GM18861 (cell line): Measurements from ENCODE around the gene HSP90AB1.
"Not testable (repeated sequence)": the region's sequence is repeated elsewhere in the genome, so short reads cannot be mapped to it uniquely, and the experiment has no call there.

Experiments used
- ATAC-seq: cut with Tn5 transposase; IDR thresholded peaks from one replicate; pipeline ENCODE4 v1.9.1; 2021; ENCODE audit not compliant: unreplicated experiment

HSP90AB1 gene

DNA sequence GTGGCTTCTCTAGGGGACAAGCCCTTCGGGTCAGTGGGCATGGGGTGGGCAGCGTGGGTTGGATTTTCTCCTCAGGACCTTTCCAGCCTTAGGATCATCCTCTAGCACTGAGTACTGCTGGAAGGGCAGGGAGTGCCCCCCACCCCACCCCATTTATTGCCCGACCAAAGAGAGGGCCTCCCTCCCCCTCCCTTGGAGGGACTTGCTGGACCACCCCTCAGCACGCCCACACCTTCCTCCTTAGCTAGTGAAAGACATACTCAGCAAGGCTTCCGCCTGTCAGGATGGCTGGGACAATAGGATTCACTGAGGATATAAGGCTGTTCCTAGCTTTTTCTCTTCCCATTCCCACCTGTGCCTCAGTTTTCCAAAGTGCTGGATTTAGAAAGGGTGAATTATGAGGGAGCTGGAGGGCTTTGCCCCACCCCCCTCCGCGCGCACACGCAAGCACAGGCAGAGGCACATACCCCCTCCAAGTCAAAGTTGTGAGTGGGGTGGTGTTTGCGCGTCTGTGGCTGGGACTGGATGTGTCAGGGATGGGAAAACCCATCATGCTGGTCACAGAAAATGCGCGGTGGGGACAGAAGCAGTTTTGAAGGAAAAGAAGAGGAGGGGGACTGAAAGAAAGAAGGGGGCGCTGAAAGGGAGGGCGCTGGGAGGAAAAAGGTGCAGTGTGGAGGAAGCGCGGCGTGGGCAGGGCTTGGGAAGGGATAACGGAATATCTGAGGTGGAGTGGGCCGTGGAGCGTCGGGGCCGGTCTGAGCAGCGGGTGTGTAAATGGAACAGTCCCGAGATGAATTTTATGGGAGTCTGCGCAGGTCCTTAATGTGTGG is 24.2 kb upstream of the HSP90AB1 start:
- ATAC-seq = no peak

DNA sequence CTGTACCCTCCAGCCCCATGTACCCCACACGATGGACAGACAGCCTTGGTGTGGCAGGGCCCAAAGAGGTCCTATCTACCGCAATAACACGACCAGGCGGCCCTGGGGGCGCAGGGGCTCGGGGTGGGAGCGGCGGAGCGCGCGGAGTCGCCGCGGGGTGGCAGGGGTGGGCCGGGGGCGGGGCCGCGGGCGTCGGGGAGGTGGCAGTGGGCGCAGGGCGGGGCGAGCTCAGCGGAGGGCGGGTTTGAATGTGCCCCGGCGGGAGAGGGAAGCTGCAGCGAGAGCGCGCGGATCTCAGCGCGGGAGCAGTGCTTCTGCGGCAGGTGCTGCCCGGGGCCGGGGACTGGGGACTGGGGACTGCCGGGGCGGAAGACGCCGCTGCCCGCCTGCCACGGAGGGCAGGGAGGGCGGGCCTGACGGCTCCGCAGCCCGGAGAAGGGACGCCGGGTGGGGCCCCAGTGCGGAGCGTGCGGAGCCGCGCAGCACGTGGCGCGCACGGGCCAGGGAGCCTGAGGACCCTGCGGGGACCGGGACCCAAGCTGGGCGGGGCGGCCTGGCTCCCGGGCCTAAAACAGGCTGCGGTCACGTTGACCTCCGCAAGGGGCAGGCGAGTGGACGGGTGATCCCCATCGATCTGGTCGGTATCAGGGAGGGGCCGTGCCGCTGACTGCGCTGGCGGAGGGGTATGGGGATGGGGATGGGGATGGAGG is 23.4 kb upstream of the HSP90AB1 start, which contains the start of gene SLC29A1:
Gene SLC29A1 (plus strand): TSS at position 277 of the 710 bp plus-strand sequence. CDS start 3,719 bp downstream, outside the sequence.
- no peak for ATAC-seq

DNA sequence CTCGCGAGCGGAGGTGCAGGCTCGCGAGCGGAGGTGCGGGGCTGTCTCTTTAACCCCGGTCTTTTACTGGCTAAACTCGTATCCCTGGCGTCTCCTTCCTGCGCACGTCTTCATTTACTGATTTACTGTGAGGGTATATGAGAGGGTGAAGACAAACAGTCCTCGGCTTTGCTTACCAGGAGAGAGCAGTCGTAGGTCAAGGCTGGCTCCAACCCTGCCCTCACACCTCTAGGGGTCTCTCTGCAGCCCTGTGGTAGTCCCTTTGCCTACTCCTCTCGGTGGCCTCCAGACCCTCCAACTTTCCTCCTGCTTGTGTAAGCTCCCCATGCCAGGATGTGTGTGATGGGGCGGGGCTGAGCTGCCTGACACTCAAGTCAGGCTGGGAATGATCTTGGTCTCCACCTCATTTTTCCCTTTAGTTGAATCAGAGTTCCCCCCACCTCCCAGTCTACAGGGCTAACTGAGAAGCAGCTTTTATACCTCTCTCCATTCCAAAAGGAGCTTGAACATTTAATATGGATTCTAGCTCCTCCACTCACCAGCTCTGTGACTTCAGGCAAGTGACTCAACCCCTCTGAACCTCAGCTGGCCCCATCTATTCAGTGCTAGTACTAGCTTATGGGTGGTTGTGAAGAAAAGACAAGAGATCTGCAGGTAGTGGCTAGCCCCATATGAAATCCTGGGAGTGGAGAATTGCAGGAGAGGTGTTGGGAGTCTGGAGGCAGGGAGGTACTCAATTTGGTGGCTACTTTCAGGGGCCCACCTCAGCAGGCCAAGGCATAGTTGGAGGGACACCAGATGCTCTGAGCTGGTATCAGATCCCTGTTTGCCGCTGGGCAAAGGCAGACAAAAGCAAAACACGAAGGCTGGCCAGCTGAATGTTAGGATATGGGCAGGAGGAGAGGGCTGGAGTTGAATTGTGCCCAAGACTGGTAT is 22.6 kb upstream of the HSP90AB1 start:
- ATAC-seq = no peak

DNA sequence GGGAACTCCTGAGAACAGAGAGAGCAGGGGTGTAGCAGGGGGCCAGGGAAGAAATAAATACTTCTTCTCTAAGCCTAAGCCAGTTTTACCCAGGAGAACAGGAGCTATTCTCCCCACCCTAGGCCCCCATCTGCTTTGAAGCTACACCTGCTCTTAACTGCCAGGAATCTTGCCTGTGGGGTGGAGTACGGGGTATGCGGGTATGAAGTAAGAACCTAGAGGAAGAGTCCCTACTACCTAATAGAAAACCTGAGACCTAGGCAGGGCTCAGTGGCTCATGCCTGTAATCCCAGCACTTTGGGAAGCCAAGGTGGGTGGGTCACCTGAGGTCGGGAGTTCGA is 22.0 kb upstream of the HSP90AB1 start:
- ATAC-seq = no peak

DNA sequence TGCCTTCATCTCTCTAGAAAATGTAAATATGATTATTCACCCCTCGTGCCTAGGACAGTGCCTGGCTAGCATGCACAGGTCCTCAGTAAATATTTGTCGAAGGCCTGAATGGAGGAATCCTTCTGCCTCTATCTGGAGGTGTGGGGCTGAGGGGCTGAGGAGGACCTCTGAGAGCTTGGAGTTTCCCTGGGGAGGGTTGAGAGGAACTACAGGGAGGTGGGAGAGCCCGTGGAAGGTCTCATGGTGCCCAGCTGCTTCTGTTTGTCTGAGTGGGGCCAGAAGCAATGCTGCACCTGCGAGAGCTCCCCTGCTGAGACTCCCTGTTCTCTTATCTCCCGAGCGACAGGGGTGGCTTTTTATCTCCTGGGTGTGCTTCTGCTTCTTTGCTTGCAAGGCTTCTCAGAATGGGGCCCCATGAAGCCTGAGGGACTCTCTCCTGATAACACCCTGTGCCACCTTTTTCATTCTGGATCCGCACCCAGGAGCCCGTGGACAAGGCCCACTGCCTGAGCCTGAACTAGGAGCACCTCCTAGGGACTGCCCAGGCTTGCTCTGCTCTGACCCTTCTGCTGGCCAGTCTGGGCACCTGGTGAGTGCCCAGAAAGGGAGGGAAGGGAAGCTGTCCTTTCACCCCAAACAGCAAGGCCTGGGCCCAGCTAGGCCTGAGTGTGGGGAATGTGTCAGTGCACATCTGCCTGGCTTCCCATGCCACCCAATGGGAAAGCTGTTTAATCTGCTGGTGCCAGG is 21.1 kb upstream of the HSP90AB1 start:
- ATAC-seq = no peak

DNA sequence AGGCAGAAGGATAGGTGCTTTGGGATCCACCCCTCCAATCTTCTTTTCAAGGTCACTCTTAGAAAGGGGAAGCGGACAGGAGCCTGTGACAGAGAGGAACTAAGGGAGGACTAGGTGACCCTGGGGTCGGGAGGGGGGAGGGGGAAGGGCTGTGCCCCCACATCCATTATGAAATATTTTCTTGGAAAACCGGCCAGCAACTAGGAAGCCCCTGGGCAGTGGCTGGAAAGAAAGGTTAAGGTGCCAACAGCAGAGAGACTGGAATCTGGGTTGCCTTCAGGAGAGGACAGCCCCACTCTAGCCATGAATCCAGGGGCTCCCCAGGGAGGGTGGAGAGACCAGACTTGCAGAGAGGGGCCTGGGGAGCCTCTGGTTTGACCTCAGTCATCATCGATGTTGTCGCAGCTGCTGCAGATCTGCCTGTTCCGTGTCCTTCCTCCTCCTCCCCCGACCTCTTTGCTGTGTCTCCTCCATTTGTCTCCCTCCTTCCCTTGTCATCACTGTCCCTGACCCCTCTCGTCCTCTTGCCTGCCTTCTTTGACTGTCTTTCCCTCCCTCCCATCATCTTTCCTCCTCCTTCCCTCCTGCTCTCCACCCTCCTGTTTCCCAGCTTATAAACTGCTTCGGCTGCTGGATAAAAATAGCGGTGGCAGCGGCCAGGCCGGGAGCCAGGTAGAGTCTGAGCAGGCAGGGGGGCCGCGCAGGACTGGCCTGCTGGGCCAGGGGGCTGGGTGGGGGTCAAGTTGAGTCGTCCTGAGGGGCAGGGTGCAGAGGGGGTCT is 20.3 kb upstream of the HSP90AB1 start:
- ATAC-seq = no peak

DNA sequence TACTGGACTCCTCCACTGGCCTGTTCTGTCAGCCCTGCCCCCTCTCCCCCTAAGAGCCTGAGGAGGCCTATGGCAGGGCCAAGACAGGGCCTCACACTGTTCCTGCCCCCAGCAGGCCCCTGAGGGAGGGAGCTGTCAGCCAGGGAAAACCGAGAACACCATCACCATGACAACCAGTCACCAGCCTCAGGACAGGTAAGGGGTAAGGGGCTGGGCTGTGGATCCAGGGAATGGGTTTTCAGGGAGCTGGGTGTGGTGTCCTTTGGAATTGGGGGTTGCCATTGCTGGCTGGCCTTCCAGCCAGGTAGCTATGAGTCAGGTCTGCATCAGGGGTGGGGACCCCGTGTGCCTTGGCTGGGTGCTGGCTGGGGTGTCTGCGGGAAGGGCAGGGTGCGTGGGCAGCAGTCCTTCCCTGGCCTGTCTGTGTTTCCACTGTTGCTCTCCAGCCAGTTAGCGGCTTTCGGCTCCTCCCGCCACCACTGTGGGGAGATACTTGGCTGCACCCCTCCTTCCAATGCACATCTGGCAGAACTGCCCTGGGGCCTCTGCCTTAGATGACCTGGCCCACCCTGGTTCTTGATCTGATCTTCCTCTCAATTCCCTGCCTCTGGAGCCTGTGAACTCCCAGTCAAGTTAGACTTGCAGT is 19.6 kb upstream of the HSP90AB1 start:
- no peak for ATAC-seq

DNA sequence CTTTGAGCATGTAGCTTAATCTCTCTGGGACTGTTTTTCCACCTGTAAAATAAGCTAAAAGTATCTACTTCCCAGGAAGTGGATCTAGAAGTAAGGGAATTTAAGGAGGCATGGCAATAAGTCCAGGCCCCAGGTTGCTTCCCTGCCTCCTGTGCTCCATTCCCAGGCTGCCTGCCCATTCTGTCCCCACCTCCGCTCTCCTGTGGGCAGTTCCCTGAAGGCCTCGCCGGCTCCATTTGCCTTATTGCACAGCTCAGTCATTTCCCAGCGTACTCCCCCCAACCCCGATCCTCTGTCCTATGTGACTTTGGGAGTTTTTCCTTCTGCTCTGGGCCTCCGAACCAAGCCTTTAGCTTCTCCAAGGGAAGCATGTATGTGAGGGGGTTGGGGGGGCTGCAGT is 18.9 kb upstream of the HSP90AB1 start:
- ATAC-seq = no peak

DNA sequence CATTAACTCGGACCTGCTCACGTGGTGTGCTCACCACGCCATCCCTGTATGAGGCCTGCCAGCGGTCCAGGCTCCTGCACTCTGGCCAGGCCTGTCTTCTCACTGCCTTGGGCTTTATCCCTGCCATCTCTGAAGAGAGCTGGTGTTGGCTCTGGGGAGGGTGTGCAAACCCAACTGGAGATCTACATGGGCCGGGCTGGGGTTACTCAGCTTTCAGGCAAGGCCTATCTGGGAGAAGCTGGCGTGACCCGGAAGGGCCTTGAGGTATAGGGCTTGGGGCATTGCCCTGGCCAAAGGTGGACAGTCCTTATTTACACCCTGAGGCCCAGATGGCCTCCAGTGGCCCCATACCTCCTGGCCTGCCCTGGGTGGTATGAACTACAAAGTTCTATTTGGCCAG is 18.5 kb upstream of the HSP90AB1 start:
- no peak for ATAC-seq

DNA sequence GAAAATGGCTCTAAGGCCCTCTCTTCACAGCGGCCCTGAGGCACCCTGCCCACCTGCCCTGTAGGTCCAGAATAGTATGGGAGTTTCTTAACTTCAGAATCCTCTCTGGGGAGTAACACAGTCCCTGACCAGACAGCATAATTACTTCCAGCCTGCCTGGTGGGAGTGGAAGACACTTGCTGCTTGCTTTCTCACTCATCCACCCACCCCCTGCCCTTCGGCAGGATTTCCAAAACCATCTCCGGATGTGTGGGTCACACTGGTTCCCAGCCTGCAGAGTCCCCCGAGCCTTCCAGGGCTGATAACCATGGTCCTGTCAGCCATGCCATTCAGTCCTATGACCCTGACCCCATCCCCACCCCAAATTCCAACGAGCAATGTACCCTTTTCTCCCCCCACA is 18.1 kb upstream of the HSP90AB1 start:
- no peak for ATAC-seq

DNA sequence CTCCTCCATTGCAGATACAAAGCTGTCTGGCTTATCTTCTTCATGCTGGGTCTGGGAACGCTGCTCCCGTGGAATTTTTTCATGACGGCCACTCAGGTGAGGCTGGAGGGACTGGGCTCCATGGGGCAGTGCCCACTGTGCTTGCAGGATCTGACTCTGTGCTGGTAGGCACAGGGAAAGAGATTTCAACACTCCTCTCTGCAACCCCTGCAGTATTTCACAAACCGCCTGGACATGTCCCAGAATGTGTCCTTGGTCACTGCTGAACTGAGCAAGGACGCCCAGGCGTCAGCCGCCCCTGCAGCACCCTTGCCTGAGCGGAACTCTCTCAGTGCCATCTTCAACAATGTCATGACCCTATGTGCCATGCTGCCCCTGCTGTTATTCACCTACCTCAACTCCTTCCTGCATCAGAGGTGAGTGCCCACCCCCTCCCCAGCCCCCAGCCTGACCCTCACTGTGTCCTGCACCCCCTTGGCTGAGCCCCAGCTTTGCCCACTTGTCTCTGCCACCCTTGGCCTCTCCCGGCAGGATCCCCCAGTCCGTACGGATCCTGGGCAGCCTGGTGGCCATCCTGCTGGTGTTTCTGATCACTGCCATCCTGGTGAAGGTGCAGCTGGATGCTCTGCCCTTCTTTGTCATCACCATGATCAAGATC is 17.4 kb upstream of the HSP90AB1 start:
- ATAC-seq = no peak

DNA sequence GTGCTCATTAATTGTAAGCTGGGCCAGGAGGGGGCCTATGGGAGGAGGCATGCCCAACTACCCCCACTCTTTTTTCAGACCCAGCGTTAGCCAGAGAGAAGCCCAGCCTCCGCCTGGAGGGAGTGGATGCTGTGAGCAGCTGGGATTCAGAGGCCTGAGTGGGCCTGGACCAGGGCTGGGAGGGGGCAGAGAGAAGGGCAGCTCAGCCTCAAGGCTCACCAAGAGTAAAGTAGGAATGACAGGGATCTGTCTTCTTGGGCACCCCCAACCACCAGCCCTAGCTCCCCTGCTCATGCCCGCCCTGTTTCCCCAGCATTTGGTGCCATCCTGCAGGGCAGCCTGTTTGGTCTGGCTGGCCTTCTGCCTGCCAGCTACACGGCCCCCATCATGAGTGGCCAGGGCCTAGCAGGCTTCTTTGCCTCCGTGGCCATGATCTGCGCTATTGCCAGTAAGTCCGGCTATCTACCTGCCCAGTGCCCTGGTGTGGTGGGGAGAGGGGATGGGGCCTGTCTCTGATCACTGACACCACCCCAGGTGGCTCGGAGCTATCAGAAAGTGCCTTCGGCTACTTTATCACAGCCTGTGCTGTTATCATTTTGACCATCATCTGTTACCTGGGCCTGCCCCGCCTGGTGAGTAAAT is 16.7 kb upstream of the HSP90AB1 start:
- ATAC-seq = no peak

DNA sequence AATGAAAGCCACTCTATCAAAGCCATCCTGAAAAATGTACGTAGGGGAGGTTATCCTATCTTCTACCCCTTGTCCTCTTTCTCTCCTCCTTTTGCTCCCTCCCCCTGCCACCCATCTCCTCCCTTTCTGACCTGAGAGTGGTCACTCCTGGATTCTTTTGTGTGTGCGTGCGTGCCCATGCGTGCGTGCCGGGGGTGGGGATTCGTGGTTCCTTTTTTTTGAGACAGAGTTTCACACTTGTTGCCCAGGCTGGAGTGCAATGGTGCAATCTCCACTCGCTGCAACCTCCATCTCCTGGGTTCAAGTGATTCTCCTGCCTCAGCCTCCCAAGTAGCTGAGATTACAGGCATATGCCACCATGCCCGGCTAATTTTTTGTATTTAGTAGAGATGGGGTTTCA is 15.5 kb upstream of the HSP90AB1 start:
- ATAC-seq = not testable (repeated sequence)

DNA sequence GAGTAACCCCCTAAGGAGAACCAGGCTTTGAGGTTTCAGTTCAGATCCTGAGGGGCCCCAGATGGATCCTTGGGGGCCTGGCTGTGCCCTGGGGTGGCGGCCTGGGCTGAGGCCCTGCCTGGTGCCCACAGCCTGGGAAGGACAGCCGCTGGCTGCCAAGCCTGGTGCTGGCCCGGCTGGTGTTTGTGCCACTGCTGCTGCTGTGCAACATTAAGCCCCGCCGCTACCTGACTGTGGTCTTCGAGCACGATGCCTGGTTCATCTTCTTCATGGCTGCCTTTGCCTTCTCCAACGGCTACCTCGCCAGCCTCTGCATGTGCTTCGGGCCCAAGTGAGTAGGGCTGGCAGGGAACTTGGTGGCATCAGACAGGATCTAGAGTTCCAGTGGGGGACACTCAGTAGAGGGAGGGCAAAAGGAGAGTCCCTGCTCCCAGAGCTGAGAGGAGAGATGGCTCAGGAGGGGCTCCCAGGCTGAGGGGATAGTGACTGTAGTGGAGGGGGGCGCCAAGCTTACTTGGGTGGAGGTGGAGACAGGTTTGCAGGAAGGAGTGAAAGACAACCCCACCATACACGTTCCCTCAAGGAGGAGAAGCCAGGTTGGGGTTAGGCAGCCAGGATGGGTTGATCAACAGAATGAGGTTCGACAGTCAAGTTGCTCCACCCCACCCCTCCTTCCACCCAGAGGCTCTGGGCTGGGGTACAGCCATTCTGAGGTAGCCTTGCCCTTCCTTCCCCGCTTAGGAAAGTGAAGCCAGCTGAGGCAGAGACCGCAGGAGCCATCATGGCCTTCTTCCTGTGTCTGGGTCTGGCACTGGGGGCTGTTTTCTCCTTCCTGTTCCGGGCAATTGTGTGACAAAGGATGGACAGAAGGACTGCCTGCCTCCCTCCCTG is 14.0 kb upstream of the HSP90AB1 start:
- no peak for ATAC-seq

DNA sequence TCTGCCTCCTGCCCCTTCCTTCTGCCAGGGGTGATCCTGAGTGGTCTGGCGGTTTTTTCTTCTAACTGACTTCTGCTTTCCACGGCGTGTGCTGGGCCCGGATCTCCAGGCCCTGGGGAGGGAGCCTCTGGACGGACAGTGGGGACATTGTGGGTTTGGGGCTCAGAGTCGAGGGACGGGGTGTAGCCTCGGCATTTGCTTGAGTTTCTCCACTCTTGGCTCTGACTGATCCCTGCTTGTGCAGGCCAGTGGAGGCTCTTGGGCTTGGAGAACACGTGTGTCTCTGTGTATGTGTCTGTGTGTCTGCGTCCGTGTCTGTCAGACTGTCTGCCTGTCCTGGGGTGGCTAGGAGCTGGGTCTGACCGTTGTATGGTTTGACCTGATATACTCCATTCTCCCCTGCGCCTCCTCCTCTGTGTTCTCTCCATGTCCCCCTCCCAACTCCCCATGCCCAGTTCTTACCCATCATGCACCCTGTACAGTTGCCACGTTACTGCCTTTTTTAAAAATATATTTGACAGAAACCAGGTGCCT is 13.3 kb upstream of the HSP90AB1 start:
- no peak for ATAC-seq

DNA sequence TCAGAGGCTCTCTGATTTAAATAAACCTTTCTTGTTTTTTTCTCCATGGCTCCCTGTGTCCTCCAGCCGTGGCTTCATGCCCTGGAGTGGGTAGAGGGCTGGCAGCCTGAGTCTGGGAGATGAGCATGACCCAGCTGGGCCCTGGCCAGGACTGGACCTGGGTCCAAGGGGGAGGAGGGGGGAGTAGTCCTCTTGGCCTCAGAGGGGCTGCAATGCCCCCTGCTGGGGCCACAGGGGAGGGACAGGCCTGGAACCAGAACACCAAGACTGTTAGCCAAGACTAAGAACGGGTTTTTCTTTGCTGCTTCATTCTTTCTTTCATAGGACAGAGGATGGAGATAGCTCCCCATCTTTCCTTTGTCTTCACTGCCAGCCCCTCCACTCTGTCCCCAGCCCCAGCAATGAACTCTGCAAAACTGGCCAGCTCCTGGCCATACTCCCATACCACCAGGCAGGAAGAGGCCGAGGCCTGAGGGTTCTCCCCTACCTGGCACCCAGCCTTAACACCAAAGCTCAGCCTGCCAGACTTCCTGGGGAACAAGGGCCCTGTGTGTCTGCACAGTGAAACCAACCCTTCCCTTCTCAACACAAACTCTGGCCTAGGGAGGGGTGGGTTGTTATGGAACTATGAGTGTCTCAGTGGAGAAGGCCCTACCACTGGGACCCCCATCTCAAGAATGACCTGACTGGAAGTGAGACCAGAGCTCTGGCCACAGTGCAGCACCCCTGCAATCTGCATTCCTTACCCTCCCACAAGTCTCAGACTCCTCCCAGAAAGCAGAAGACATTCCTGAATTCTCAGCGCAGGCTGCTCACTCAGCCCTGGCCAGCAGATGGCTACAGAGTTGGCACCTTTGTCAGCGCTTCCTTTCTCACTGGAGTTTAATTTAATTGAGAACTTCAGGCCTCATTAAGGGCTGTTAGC is 12.5 kb upstream of the HSP90AB1 start:
- ATAC-seq = no peak
